WTC11 (cell line): ENCODE results near the gene IGFBP2. TPM values are rescaled to one million over a fixed set of nuclear protein-coding genes. Genes with fewer than 3 reads are reported as not detected.
A peak's percentile ranks its signal among the peaks of the same experiment; 100 is the strongest.

Source experiments
- ATAC-seq: fragments of 200-7000 bp; cut with Tn5 transposase; 2 replicates; pipeline ENCODE4 v1.10.0; 2021; ENCODE audit warnings: mild to moderate bottlenecking, moderate library complexity
- CTCF ChIA-PET: fragments of 300-600 bp; sonication (Branson Sonifier 250); formaldehyde crosslinking; loops from one replicate; lab custom pipeline; 2021; ENCODE audit warnings: antibody characterized with exemption; lab: Charles Lee
- POLR2A ChIA-PET: fragments of 350-600 bp; sonication (Branson Sonifier 250); formaldehyde crosslinking; loops from one replicate; lab custom pipeline; 2021; ENCODE audit warnings: antibody characterized with exemption; lab: Charles Lee
- DNase-seq: peaks from one replicate; pipeline ENCODE4 v3.0.0; 2021; ENCODE audit warnings: low spot score
- H3K27ac Mint-ChIP-seq: 2 replicates; pipeline ENCODE4 v1.8.0; 2021; ENCODE audit warnings: mixed read lengths
- H3K27me3 Mint-ChIP-seq: 2 replicates; pipeline ENCODE4 v1.8.0; 2021; ENCODE audit warnings: low read depth, mild to moderate bottlenecking, moderate library complexity, mixed read lengths
- H3K36me3 Mint-ChIP-seq: 2 replicates; pipeline ENCODE4 v1.8.0; 2021; ENCODE audit warnings: mixed read lengths
- H3K4me1 Mint-ChIP-seq: 2 replicates; pipeline ENCODE4 v1.8.0; 2022; ENCODE audit warnings: mixed read lengths
- H3K4me3 Mint-ChIP-seq: 2 replicates; pipeline ENCODE4 v1.8.0; 2021; ENCODE audit warnings: mild to moderate bottlenecking, moderate library complexity, mixed read lengths
- H3K9me3 Mint-ChIP-seq: 2 replicates; pipeline ENCODE4 v1.8.0; 2021; ENCODE audit warnings: mixed read lengths
- ATF1 ChIP-seq: sonication (generic); formaldehyde crosslinking; IDR thresholded peaks from 2 replicates; pipeline ENCODE4 v1.8.1; 2023; ENCODE audit warnings: mild to moderate bottlenecking, moderate library complexity, missing genetic modification reagents
- CBFB ChIP-seq: sonication (generic); formaldehyde crosslinking; IDR thresholded peaks from 2 replicates; pipeline ENCODE4 v1.8.1; 2022; ENCODE audit warnings: mild to moderate bottlenecking, low read depth, missing genetic modification reagents
- CREB1 ChIP-seq: sonication (generic); formaldehyde crosslinking; IDR thresholded peaks from 2 replicates; pipeline ENCODE4 v1.8.0; 2023; ENCODE audit warnings: mild to moderate bottlenecking, missing genetic modification reagents
- ESRRA ChIP-seq: sonication (generic); formaldehyde crosslinking; IDR thresholded peaks from 2 replicates; pipeline ENCODE4 v1.8.1; 2022; ENCODE audit warnings: mild to moderate bottlenecking, missing genetic modification reagents, borderline replicate concordance
- FOXK1 ChIP-seq: sonication (generic); formaldehyde crosslinking; IDR thresholded peaks from 2 replicates; pipeline ENCODE4 v1.8.0; 2022; ENCODE audit warnings: mild to moderate bottlenecking, moderate library complexity, missing genetic modification reagents
- GTF2I ChIP-seq: fragments of 250-450 bp; sonication (Bioruptor Pico); conservative IDR thresholded peaks from 2 replicates; pipeline ENCODE4 v1.4.0; 2021; ENCODE audit warnings: mild to moderate bottlenecking
- NFE2L1 ChIP-seq: sonication (generic); formaldehyde crosslinking; IDR thresholded peaks from 2 replicates; pipeline ENCODE4 v1.8.1; 2023; ENCODE audit warnings: missing genetic modification reagents
- NFYB ChIP-seq: sonication (generic); formaldehyde crosslinking; conservative IDR thresholded peaks from 2 replicates; pipeline ENCODE4 v1.8.0; 2022; ENCODE audit warnings: low read depth, missing genetic modification reagents
- NR3C1 ChIP-seq: sonication (generic); formaldehyde crosslinking; conservative IDR thresholded peaks from 2 replicates; pipeline ENCODE4 v1.8.1; 2023; ENCODE audit warnings: low read depth, mild to moderate bottlenecking, missing genetic modification reagents
- PRRX2 ChIP-seq: fragments of 250-450 bp; sonication (Bioruptor Pico); IDR thresholded peaks from 2 replicates; pipeline ENCODE4 v1.8.0; 2021; ENCODE audit warnings: mild to moderate bottlenecking
- RELA ChIP-seq: sonication (generic); formaldehyde crosslinking; IDR thresholded peaks from 2 replicates; pipeline ENCODE4 v1.8.1; 2022; ENCODE audit warnings: missing genetic modification reagents, mild to moderate bottlenecking, borderline replicate concordance
- SP1 ChIP-seq: sonication (generic); formaldehyde crosslinking; conservative IDR thresholded peaks from 2 replicates; pipeline ENCODE4 v1.8.1; 2022; ENCODE audit warnings: missing genetic modification reagents
- ZNF121 ChIP-seq: sonication (generic); formaldehyde crosslinking; IDR thresholded peaks from 2 replicates; pipeline ENCODE4 v1.8.0; 2023; ENCODE audit warnings: missing genetic modification reagents
- ZNF416 ChIP-seq: fragments of 250-450 bp; sonication (Bioruptor Pico); IDR thresholded peaks from 2 replicates; pipeline ENCODE4 v1.9.0; 2021; ENCODE audit warnings: mild to moderate bottlenecking, inconsistent platforms
- total RNA-seq: library from RNA; stranded (reverse); gene quantifications from 3 replicates; pipeline ENCODE4 v1.2.3, GENCODE V29; 2021
- TF ChIP-seq, protein P1 (sequence below): sonication (generic); formaldehyde crosslinking; IDR thresholded peaks from 2 replicates; pipeline ENCODE4 v1.8.1; 2022; ENCODE audit warnings: low read depth, mild to moderate bottlenecking, moderate library complexity, missing genetic modification reagents, borderline replicate concordance
- TF ChIP-seq, protein P2 (sequence below): sonication (generic); formaldehyde crosslinking; IDR thresholded peaks from 2 replicates; pipeline ENCODE4 v1.8.0; 2022; ENCODE audit warnings: mild to moderate bottlenecking, missing genetic modification reagents
- TF ChIP-seq, protein P3 (sequence below): sonication (generic); formaldehyde crosslinking; IDR thresholded peaks from 2 replicates; pipeline ENCODE4 v1.8.0; 2023; ENCODE audit warnings: missing genetic modification reagents
- TF ChIP-seq, protein P4 (sequence below): sonication (generic); formaldehyde crosslinking; IDR thresholded peaks from 2 replicates; pipeline ENCODE4 v1.8.1; 2023; ENCODE audit warnings: mild to moderate bottlenecking, moderate library complexity, missing genetic modification reagents
- TF ChIP-seq, protein P5 (sequence below): sonication (generic); formaldehyde crosslinking; IDR thresholded peaks from 2 replicates; pipeline ENCODE4 v1.8.0; 2022; ENCODE audit warnings: mild to moderate bottlenecking, missing genetic modification reagents
- TF ChIP-seq, protein P6 (sequence below): fragments of 250-450 bp; sonication (Bioruptor Pico); IDR thresholded peaks from 2 replicates; pipeline ENCODE4 v2.1.2; 2022; ENCODE audit warnings: mild to moderate bottlenecking, moderate library complexity
- TF ChIP-seq, protein P7 (sequence below): fragments of 250-450 bp; sonication (Bioruptor Pico); IDR thresholded peaks from 2 replicates; pipeline ENCODE4 v1.9.0; 2021; ENCODE audit warnings: mild to moderate bottlenecking

The IGFBP2 gene
- total RNA-seq, 1 experiment from 2014 or later = 514 TPM

DNA sequence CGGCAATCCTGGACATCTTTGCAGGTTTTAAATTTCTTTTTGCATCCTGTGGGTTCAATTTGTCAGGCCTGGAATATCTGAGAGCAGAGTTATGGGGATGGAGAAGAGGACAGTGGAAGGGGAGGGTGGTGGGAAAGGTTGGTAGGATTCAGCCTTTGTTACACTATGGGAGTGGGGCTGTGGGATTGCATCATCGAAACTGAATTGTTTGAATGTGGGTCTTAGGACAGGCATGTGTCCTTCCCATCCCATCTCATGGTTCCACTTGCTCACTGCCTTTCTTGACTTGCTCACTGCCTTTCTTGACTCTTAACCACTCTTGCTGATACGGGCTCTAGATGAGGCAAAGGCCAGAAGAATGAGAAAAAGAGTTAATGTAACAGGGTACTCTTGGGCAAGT, 12.9 kb downstream of the IGFBP2 start:
- peak overlapping the region; percentile 91 for H3K27ac Mint-ChIP-seq
- no peak for DNase-seq
- H3K36me3 Mint-ChIP-seq = peaks cover 68% of the 10 kb centered on the region
- peaks cover 12% of the 10 kb centered on the region for H3K9me3 Mint-ChIP-seq
- no peak for TF ChIP-seq CREB1 (CRISPR knock-in tag)
- TF ChIP-seq, protein P1, sequence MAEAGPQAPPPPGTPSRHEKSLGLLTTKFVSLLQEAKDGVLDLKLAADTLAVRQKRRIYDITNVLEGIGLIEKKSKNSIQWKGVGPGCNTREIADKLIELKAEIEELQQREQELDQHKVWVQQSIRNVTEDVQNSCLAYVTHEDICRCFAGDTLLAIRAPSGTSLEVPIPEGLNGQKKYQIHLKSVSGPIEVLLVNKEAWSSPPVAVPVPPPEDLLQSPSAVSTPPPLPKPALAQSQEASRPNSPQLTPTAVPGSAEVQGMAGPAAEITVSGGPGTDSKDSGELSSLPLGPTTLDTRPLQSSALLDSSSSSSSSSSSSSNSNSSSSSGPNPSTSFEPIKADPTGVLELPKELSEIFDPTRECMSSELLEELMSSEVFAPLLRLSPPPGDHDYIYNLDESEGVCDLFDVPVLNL (CRISPR knock-in tag) = no peak
- H3K4me1 Mint-ChIP-seq = peaks cover 75% of the 10 kb centered on the region
- ChIA-PET POLR2A (no interaction called here), CTCF (no interaction called here)
- no peak overlapping the region for H3K4me3 Mint-ChIP-seq
- no peak for ATAC-seq
- no peaks in the 10 kb centered on the region for H3K27me3 Mint-ChIP-seq

DNA sequence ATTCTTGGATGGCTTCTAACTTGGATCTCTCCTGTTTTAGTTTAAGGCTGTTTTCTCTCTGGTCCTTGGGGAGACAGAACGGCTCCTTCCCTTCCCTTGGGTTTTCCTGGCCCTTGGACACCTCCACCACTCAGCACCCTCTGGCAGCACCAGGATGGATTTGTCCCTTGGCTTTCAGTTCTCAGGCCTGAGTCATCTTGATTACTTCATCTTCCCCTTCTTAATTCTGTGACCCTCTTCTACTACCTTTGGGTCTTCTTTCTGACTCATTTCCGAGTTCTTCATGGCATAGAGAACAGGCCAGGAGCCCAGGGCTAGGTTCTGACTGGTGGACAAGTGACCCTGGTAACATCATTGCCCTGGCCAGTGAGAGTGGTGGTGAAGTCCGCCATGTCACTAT, 14.9 kb downstream of the IGFBP2 start:
- Mint-ChIP-seq H3K9me3 (peaks cover 12% of the 10 kb centered on the region), H3K4me1 (peaks cover 85% of the 10 kb centered on the region), H3K4me3 (no peak overlapping the region), H3K27ac (peak overlapping the region; percentile 62; the same call in 1 of the 2 replicates), H3K27me3 (no peaks in the 10 kb centered on the region), H3K36me3 (peaks cover 65% of the 10 kb centered on the region)
- TF ChIP-seq, protein P2, sequence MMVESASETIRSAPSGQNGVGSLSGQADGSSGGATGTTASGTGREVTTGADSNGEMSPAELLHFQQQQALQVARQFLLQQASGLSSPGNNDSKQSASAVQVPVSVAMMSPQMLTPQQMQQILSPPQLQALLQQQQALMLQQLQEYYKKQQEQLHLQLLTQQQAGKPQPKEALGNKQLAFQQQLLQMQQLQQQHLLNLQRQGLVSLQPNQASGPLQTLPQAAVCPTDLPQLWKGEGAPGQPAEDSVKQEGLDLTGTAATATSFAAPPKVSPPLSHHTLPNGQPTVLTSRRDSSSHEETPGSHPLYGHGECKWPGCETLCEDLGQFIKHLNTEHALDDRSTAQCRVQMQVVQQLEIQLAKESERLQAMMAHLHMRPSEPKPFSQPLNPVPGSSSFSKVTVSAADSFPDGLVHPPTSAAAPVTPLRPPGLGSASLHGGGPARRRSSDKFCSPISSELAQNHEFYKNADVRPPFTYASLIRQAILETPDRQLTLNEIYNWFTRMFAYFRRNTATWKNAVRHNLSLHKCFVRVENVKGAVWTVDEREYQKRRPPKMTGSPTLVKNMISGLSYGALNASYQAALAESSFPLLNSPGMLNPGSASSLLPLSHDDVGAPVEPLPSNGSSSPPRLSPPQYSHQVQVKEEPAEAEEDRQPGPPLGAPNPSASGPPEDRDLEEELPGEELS (CRISPR knock-in tag) = no peak
- TF ChIP-seq ZNF121 (no peak), ESRRA (CRISPR knock-in tag) (no peak), NR3C1 (CRISPR knock-in tag) (no peak), PRRX2 (CRISPR knock-in tag) (no peak), CBFB (CRISPR knock-in tag) (no peak), ZNF416 (no peak), RELA (CRISPR knock-in tag) (no peak), GTF2I (no peak), NFE2L1 (CRISPR knock-in tag) (no peak), ATF1 (CRISPR knock-in tag) (no peak), FOXK1 (CRISPR knock-in tag) (no peak), NFYB (CRISPR knock-in tag) (no peak), SP1 (CRISPR knock-in tag) (no peak)
- TF ChIP-seq, protein P3, sequence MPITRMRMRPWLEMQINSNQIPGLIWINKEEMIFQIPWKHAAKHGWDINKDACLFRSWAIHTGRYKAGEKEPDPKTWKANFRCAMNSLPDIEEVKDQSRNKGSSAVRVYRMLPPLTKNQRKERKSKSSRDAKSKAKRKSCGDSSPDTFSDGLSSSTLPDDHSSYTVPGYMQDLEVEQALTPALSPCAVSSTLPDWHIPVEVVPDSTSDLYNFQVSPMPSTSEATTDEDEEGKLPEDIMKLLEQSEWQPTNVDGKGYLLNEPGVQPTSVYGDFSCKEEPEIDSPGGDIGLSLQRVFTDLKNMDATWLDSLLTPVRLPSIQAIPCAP = no peak
- TF ChIP-seq, protein P4, sequence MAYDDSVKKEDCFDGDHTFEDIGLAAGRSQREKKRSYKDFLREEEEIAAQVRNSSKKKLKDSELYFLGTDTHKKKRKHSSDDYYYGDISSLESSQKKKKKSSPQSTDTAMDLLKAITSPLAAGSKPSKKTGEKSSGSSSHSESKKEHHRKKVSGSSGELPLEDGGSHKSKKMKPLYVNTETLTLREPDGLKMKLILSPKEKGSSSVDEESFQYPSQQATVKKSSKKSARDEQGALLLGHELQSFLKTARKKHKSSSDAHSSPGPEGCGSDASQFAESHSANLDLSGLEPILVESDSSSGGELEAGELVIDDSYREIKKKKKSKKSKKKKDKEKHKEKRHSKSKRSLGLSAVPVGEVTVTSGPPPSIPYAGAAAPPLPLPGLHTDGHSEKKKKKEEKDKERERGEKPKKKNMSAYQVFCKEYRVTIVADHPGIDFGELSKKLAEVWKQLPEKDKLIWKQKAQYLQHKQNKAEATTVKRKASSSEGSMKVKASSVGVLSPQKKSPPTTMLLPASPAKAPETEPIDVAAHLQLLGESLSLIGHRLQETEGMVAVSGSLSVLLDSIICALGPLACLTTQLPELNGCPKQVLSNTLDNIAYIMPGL (CRISPR knock-in tag) = no peak
- TF ChIP-seq, protein P5, sequence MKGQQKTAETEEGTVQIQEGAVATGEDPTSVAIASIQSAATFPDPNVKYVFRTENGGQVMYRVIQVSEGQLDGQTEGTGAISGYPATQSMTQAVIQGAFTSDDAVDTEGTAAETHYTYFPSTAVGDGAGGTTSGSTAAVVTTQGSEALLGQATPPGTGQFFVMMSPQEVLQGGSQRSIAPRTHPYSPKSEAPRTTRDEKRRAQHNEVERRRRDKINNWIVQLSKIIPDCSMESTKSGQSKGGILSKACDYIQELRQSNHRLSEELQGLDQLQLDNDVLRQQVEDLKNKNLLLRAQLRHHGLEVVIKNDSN (CRISPR knock-in tag) = no peak
- TF ChIP-seq, protein P6, sequence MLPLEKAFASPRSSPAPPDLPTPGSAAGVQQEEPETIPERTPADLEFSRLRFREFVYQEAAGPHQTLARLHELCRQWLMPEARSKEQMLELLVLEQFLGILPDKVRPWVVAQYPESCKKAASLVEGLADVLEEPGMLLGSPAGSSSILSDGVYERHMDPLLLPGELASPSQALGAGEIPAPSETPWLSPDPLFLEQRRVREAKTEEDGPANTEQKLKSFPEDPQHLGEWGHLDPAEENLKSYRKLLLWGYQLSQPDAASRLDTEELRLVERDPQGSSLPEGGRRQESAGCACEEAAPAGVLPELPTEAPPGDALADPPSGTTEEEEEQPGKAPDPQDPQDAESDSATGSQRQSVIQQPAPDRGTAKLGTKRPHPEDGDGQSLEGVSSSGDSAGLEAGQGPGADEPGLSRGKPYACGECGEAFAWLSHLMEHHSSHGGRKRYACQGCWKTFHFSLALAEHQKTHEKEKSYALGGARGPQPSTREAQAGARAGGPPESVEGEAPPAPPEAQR (CRISPR knock-in tag) = no peak
- TF ChIP-seq, protein P7, sequence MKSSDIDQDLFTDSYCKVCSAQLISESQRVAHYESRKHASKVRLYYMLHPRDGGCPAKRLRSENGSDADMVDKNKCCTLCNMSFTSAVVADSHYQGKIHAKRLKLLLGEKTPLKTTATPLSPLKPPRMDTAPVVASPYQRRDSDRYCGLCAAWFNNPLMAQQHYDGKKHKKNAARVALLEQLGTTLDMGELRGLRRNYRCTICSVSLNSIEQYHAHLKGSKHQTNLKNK (CRISPR knock-in tag) = no peak
- no peak for DNase-seq
- POLR2A ChIA-PET = no interaction called here
- CTCF ChIA-PET = interaction anchor here (2.2 kb wide), 1 partner anchor 18 kb away, joined by 8 read pairs; no protein-coding TSS in a partner anchor
- ATAC-seq = no peak
